ENCODE data around the gene NSUN4. TPM values are rescaled to one million over a fixed set of nuclear protein-coding genes. Genes with fewer than 3 reads are reported as not detected.
"Not testable (repeated sequence)": the region's sequence is repeated elsewhere in the genome, so short reads cannot be mapped to it uniquely, and the experiment has no call there.

Gene NSUN4
- total and polyA plus RNA-seq, 2 donors, result 15.9 to 16.7 TPM

DNA sequence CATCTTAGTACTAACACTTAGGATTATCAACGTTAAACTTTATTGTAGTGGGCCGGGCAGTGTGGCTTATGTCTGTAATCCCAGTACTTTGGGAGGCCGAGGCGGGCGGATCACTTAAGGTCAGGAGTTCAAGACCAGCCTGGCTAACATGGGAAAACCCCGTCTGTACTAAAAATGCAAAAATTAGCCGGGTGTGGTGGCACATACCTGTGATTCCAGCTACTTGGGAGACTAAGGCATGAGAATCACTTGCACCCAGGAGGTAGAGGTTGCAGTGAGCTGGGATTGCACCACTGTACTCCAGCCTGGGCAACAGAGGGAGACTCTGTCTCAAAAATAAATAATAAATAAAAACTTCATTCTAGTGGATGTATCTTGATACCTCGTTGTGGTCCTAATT, 25.2 kb downstream of the NSUN4 start:
- DNase-seq (ENCODE audit: extremely low spot score); H3K36me3 ChIP-seq (ENCODE audit: insufficient read depth); H3K27ac ChIP-seq (ENCODE audit: low read depth); H3K4me3 ChIP-seq (ENCODE audit: low read depth, low read length); H3K4me1 ChIP-seq (ENCODE audit: insufficient read depth): not testable (repeated sequence)
- WGBS, result 85% methylated on average over 8 of the region's 8 CpGs

DNA sequence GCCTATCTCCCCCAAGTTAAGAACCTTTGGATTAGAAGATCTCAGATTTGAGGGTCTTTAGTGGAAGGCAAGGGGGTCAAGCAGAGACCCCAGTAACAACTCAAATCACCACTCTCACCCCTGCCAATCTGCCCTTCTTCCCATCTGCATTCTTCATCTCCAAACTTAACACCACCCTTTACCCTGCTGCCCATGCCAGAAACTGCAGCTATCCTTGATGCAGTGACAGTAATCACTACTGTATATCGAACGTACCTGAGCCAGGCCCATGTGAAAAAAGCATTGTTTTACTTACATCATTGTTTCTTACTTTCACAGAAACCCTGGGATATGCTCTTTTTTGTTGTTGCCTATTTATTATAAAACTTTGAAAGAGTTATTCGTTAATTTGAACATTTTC, 26.5 kb downstream of the NSUN4 start:
- Histone ChIP-seq H3K4me1 (ENCODE audit: insufficient read depth) (no peaks in the 10 kb centered on the region), H3K4me3 (ENCODE audit: low read depth, low read length) (no peak overlapping the region), H3K27ac (ENCODE audit: low read depth) (no peak overlapping the region), H3K36me3 (ENCODE audit: insufficient read depth) (peaks cover 5% of the 10 kb centered on the region)
- WGBS, result 87% methylated on average over 3 of the region's 3 CpGs
- DNase-seq (ENCODE audit: extremely low spot score), result no peak

DNA sequence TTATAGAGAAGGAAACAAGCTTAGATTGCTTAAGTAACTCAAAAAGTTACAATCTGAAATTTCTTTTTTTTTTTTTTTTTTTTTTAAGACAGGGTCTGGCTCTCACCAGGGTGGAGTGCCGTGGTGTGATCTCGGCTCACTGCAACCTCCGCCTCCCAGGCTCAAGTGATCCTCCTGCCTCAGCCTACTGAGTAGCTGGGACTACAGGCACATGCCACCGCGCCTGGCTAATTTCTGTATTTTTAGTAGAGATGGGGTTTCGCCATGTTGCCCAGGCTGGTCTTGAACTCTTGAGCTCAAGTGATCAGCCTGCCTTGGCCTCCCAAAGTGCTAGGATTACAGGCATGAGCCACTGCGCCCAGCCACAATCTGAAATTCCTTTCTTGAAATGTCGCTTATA, 27.1 kb downstream of the NSUN4 start:
- not testable (repeated sequence) for H3K36me3 ChIP-seq (ENCODE audit: insufficient read depth); H3K27ac ChIP-seq (ENCODE audit: low read depth); H3K4me1 ChIP-seq (ENCODE audit: insufficient read depth); H3K4me3 ChIP-seq (ENCODE audit: low read depth, low read length); DNase-seq (ENCODE audit: extremely low spot score)
- WGBS, result 97% methylated on average over 8 of the region's 8 CpGs

DNA sequence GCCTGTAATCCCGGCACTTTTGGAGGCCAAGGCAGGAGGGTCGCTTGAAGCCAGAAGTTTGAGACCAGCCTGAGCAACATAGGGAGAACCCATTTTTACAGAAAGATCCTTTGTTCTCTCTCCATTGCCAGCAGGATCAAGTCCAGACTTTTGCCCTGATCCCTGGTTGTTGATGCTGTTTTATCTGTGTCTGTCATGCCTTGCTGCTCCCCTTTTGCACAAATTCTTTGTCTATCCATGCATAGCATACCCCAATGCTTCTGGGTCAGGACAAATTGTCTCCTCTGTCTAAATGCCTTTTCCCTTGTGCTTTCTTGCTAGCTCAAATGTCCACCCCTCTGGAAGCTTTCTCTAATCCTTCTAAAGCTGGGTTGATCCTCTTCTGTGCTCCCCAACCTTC, 28.2 kb downstream of the NSUN4 start:
- H3K27ac ChIP-seq (ENCODE audit: low read depth), result no peak overlapping the region
- DNase-seq (ENCODE audit: extremely low spot score), result no peak
- WGBS, result 95% methylated on average over 2 of the region's 2 CpGs
- H3K4me1 ChIP-seq (ENCODE audit: insufficient read depth), result no peaks in the 10 kb centered on the region
- no peak overlapping the region for H3K4me3 ChIP-seq (ENCODE audit: low read depth, low read length)
- peaks cover 3% of the 10 kb centered on the region for H3K36me3 ChIP-seq (ENCODE audit: insufficient read depth)

DNA sequence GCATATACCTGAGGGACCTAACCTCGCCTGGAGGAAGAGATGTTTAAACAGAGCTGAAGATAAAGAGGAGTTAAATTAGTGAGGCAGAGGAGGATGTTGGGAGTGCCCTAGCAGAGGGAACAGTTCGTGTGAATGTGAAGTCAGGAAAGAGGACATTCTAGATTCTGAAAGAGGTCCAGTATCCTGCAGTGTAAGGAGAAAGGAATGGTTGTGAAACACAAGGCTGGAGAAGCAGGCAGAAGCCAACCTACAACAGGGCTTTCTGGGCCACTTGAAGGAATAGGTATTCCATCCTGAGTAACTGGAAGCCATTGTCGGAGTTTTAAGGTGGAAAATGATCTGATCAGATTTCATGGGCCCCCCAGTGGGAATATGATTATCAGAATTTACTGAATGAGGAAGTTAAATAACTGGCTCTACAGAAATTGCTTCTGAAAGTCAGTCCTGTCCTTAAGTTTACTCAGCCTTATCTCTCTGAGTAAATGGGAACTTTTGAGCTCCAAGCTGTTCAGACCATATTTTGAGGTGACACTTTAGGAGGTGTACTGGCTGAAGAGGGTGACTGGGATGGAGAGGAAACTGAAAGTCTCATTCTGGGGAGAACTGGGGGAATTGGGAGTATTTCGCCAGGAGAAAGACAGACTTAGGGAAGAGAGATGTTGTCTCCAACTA, 29.1 kb downstream of the NSUN4 start:
- WGBS, result 75% methylated on average over 4 of the region's 4 CpGs
- H3K27ac ChIP-seq (ENCODE audit: low read depth), result no peak overlapping the region
- H3K4me1 ChIP-seq (ENCODE audit: insufficient read depth), result no peaks in the 10 kb centered on the region
- no peak overlapping the region for H3K4me3 ChIP-seq (ENCODE audit: low read depth, low read length)
- peaks cover 3% of the 10 kb centered on the region for H3K36me3 ChIP-seq (ENCODE audit: insufficient read depth)
- DNase-seq (ENCODE audit: extremely low spot score), result no peak

DNA sequence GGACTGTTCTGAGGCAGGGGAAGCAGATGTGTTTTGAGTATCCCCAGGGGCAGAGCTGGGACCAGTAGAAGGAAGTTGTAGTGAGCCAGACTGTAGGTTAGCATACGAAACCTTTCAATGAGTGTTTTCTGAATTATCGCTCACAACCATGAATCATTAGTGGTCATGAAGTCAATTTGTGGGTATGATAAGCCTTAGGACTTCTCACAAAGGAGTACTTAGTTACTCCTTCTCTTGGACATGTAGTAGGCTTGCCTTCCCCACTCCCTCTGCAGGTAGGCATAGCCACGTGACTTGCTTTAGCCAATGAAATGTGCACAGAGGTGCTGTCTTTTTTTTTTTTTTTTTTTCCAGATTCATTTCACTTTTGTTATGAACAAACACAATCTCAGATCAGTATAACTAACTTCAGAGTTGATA, 29.6 kb downstream of the NSUN4 start:
- H3K4me3 ChIP-seq (ENCODE audit: low read depth, low read length), result no peak overlapping the region
- H3K36me3 ChIP-seq (ENCODE audit: insufficient read depth), result peaks cover 3% of the 10 kb centered on the region

DNA sequence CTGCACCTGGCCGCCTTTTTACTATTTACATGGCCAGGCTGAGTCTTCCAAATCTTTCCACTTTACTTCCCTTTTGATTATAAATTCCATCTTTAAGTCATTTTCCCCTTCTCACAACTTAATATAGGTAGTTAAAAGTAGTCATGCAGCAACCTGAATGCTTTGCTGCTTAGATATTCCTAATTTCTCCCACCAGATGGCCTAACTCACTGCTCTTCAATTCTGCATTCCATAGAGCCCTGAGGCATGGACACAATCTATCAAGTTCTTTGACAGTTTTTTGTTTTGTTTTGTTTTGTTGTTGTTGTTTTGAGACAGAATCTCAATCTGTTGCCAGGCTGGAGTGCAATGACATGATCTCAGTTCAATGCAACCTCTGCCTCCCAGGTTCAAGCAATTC, 31.8 kb downstream of the NSUN4 start:
- DNase-seq (ENCODE audit: extremely low spot score), result no peak
- Histone ChIP-seq H3K36me3 (ENCODE audit: insufficient read depth) (peaks cover 3% of the 10 kb centered on the region), H3K4me3 (ENCODE audit: low read depth, low read length) (no peak overlapping the region), H3K4me1 (ENCODE audit: insufficient read depth) (no peaks in the 10 kb centered on the region), H3K27ac (ENCODE audit: low read depth) (no peak overlapping the region)
- WGBS, result 96% methylated on average over 1 of the region's 1 CpG

More for the DNA sequence above, 29.6 kb downstream of the NSUN4 start:
- Histone ChIP-seq H3K4me1 (ENCODE audit: insufficient read depth) (no peaks in the 10 kb centered on the region), H3K27ac (ENCODE audit: low read depth) (no peak overlapping the region)
- DNase-seq (ENCODE audit: extremely low spot score), result no peak
- WGBS, result 90% methylated on average over 3 of the region's 3 CpGs

DNA sequence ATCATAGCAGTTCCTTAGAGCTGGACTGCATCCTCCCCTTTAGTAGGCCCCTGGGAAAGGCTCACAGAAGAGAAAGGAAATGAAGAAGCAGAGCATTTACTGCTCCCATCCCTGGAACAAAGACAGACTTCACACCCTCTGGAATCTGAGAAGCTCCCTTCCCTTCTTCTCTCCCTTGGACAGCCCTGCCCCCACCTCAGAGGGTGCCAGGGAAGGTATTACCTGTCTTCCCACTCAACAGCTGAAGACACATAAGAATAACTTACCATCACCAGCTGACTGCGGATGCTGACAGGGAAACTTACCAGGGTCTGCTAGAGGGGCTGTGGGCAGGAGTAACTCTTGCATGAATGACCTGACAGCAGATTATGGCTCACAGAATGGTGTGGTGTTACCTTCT, 39.4 kb downstream of the NSUN4 start:
- Histone ChIP-seq H3K36me3 (ENCODE audit: insufficient read depth) (no peaks in the 10 kb centered on the region), H3K4me1 (ENCODE audit: insufficient read depth) (no peaks in the 10 kb centered on the region), H3K27ac (ENCODE audit: low read depth) (no peak overlapping the region), H3K4me3 (ENCODE audit: low read depth, low read length) (no peak overlapping the region)
- WGBS, result 94% methylated on average over 1 of the region's 1 CpG
- DNase-seq (ENCODE audit: extremely low spot score), result no peak

DNA sequence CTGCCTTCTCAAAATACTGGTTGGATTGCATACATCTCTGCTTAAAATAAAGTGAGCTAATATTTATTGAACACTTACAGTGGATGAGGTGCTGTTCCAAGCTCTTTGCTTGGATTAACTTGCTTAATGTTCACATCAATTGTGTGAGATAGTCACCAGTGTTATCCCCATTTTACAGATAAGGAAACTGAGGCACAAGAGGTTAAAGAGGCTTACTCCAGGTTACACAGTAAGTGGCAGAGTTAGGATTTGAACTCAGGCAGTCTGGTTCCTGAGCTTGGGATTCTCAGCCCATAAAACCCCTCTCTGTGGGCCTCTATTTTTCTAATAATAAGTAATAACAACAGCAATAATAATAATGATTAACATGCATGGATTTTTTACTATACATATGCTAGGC, 39.9 kb downstream of the NSUN4 start:
- no peak for DNase-seq (ENCODE audit: extremely low spot score)
- Histone ChIP-seq H3K36me3 (ENCODE audit: insufficient read depth) (no peaks in the 10 kb centered on the region), H3K27ac (ENCODE audit: low read depth) (no peak overlapping the region), H3K4me3 (ENCODE audit: low read depth, low read length) (no peak overlapping the region), H3K4me1 (ENCODE audit: insufficient read depth) (no peaks in the 10 kb centered on the region)

DNA sequence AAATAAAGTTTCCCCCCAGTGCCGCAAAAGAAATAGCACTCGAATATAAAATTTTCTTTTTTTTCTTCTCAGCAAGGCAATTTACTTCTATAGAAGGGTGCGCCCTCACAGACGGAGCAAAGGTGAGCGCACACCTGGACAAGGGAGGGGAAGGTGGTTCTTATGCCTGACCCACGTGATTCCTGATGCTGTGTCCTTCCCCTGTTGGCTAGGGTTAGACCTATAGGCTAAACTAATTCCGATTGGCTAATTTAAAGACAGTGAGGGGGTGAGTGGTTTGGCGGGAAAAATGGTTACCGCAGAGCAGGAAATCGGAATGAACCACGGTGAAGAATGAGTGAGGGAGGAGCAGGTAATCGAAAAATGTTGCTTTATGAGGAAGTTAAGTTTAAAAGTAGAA, 52.9 kb downstream of the NSUN4 start:
- WGBS, result 92% methylated on average over 12 of the region's 12 CpGs
- Histone ChIP-seq H3K27ac (ENCODE audit: low read depth) (no peak overlapping the region), H3K36me3 (ENCODE audit: insufficient read depth) (no peaks in the 10 kb centered on the region), H3K4me1 (ENCODE audit: insufficient read depth) (no peaks in the 10 kb centered on the region), H3K4me3 (ENCODE audit: low read depth, low read length) (no peak overlapping the region)
- DNase-seq (ENCODE audit: extremely low spot score), result no peak

DNA sequence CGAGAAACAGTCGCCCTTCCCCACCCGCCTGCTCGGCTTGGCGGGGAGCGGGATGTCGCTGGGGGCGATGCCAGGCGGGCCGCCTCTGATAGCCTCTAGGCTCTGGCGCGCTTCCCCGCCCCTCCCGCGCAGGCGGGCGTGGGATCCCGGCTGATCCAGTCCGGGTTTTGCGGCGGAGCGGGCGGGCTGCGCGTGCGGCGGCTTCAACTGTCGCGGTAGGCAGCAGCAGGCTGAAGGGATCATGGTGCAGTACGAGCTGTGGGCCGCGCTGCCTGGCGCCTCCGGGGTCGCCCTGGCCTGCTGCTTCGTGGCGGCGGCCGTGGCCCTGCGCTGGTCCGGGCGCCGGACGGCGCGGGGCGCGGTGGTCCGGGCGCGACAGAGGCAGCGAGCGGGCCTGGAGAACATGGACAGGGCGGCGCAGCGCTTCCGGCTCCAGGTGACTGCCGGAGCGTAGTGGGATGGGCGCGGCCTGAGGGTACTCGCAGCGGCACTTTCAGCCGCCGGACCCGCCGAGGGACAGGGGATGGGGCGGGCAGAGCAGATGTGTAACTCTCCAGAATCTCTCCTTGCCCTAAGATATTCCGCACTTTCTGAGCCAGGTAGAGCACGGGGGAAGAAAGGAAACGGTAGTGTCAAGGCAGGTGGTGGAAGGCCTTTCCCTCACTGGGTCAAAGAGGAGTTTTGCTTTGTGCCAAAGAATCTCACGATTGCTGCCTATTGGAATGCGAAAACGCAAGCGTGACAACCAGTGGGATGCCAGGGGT, 53.7 kb downstream of the NSUN4 start, which contains the start of gene FAAH:
FAAH (plus strand) TSS at position 210 of the 764 bp plus-strand sequence; CDS start at position 242, 32 bp downstream.
- 2% methylated on average over 75 of the region's 75 CpGs for WGBS
- no peaks in the 10 kb centered on the region for H3K4me1 ChIP-seq (ENCODE audit: insufficient read depth)
- no peak for DNase-seq (ENCODE audit: extremely low spot score)
- H3K27ac ChIP-seq (ENCODE audit: low read depth), result no peak within 1 kb of the TSS
- peak within 1 kb of the TSS; percentile 49 for H3K4me3 ChIP-seq (ENCODE audit: low read depth, low read length)
- H3K36me3 ChIP-seq (ENCODE audit: insufficient read depth), result no peaks in the 10 kb centered on the region

DNA sequence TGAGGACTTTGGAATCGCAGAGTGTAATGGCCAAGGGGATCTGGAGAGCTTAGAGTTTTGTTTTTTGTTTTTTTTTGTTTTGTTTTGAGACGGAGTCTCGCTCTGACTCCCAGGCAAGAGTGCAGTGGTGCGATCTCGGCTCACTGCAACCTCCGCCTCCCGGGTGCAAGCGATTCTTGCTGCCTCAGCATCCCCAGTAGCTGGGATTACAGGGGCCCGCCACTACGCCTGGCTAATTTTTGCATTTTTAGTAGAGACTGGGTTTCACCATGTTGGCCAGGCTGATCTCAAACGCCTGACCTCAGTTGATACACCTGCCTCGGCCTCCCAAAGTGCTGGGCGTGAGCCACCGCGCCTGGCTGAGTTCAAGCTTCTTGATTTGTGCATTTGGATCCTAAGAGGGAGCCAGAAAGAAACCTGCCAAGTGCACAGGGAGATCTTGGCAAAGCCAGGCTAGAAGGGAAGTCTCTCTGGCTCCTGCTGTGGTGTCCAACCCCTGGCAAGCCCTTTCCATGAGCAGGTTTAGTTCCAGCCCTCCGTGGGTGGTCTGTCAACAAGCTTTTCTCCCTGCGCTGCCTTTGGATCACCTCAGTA, 54.4 kb downstream of the NSUN4 start:
- Histone ChIP-seq H3K27ac (ENCODE audit: low read depth) (no peak overlapping the region), H3K36me3 (ENCODE audit: insufficient read depth) (no peaks in the 10 kb centered on the region), H3K4me1 (ENCODE audit: insufficient read depth) (no peaks in the 10 kb centered on the region), H3K4me3 (ENCODE audit: low read depth, low read length) (peak overlapping the region; percentile 49)
- DNase-seq (ENCODE audit: extremely low spot score), result no peak
- WGBS, result 34% methylated on average over 17 of the region's 17 CpGs

DNA sequence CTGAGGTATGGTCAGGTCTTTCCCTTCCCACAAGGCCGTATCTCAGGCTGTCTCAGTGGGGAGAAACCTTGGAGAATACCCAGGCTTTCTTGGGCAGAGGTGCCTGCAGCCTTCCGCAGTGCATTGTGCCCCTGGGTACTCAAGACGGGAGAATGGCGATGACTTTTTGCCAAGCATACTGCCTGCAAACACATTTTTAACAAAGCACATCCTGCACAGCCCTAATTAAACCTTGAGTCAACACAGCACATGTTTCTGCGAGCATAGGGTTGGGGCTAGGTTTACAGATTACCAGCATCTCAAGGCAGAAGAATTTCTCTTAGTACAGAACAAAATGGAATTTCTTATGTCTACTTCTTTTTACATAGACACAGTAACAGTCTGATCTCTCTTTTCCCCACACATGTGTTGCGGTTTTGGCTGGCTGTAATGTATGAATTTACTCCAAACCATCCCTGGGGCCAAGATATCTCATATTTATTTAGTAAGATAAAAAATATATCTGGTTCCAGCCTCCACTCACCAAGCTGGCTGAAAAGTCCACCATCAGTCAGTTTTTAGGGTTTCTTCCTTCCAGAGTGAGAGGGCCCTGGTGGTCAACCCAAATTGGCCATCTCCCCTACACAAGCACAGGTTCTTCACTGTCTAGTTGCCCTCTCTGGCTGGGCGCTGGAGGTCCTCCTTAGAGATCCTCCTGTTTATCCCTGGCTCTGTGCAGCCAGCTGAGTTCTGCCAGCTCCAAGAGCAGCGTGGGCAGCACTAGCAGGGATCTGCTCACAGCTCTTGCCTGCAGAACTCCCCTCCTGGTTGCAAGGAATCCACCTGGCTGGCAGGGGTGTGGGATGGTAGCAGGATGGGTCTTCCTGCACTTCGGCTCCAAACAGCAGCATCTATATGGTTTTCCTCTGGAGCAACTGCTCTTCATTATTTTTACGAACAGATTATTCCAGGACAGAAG, 56.1 kb downstream of the NSUN4 start:
- 48% methylated on average over 10 of the region's 10 CpGs for WGBS
- no peaks in the 10 kb centered on the region for H3K36me3 ChIP-seq (ENCODE audit: insufficient read depth)
- H3K4me1 ChIP-seq (ENCODE audit: insufficient read depth), result no peaks in the 10 kb centered on the region
- H3K27ac ChIP-seq (ENCODE audit: low read depth), result no peak overlapping the region
- H3K4me3 ChIP-seq (ENCODE audit: low read depth, low read length), result no peak overlapping the region
- no peak for DNase-seq (ENCODE audit: extremely low spot score)

All from urinary bladder (tissue), 4 donors.